Measurements from ENCODE around the gene KRTAP20-1. TPM values are rescaled to one million over a fixed set of nuclear protein-coding genes. Genes with fewer than 3 reads are reported as not detected.

The KRTAP20-1 gene
- total RNA-seq, 1 experiment from 2014 or later = not detected

GRCh38 chr21:30638686-30639085, 22.5 kb downstream of the KRTAP20-1 start:
- BruUV-seq (replicated peaks) = no TSS peak
- ChIA-PET CTCF (no interaction called here), POLR2A (no interaction called here)
- no peaks in the 10 kb centered on the region for H3K4me1 Mint-ChIP-seq (ENCODE audit: low read depth, unreplicated experiment)
- no peaks in the 10 kb centered on the region for H3K9me3 Mint-ChIP-seq (ENCODE audit: unreplicated experiment)
- Histone ChIP-seq H3K4me1 (no peaks in the 10 kb centered on the region), H3K27me3 (replicated peaks; ENCODE audit: control insufficient read depth, insufficient read depth, low read length) (no peaks in the 10 kb centered on the region), H3K9me3 (no peaks in the 10 kb centered on the region), H3K36me3 (ENCODE audit: control insufficient read depth, insufficient read depth, low read length) (no peaks in the 10 kb centered on the region), H3K4me3 (ENCODE audit: low read depth, low read length) (no peak overlapping the region)
- no peak overlapping the region for H3K27ac Mint-ChIP-seq (ENCODE audit: unreplicated experiment)
- TF ChIP-seq CTCF (IDR thresholded peaks at IDR 0.05; ENCODE audit: insufficient read depth in 1 of 2, low read depth in 1 of 2, low read length in 1 of 2, severe bottlenecking in 1 of 2, unreplicated experiment in 1 of 2) = no peak
- no peak for DNase-seq
- H3K4me3 Mint-ChIP-seq (ENCODE audit: unreplicated experiment) = no peak overlapping the region
- no peaks in the 10 kb centered on the region for H3K27me3 Mint-ChIP-seq (ENCODE audit: insufficient read depth, unreplicated experiment)
- no peaks in the 10 kb centered on the region for H3K36me3 Mint-ChIP-seq (ENCODE audit: insufficient read depth, unreplicated experiment)
- intact Hi-C loops (cut with micrococcal nuclease; ENCODE audit: unreplicated experiment) = no loop called here

GRCh38 chr21:30642564-30642963, 26.3 kb downstream of the KRTAP20-1 start, which contains the start of gene KRTAP20-3:
Gene KRTAP20-3, plus strand, starts transcription at chr21:30642864.
- Histone ChIP-seq H3K4me1 (no peaks in the 10 kb centered on the region), H3K27me3 (replicated peaks; ENCODE audit: control insufficient read depth, insufficient read depth, low read length) (no peaks in the 10 kb centered on the region), H3K9me3 (no peaks in the 10 kb centered on the region), H3K36me3 (ENCODE audit: control insufficient read depth, insufficient read depth, low read length) (no peaks in the 10 kb centered on the region), H3K4me3 (ENCODE audit: low read depth, low read length) (no peak within 1 kb of the TSS)
- no peaks in the 10 kb centered on the region for H3K4me1 Mint-ChIP-seq (ENCODE audit: low read depth, unreplicated experiment)
- no peaks in the 10 kb centered on the region for H3K9me3 Mint-ChIP-seq (ENCODE audit: unreplicated experiment)
- intact Hi-C loops (cut with micrococcal nuclease; ENCODE audit: unreplicated experiment) = no loop called here
- ChIA-PET CTCF (no interaction called here), POLR2A (no interaction called here)
- no peak within 1 kb of the TSS for H3K4me3 Mint-ChIP-seq (ENCODE audit: unreplicated experiment)
- DNase-seq = no peak
- H3K27me3 Mint-ChIP-seq (ENCODE audit: insufficient read depth, unreplicated experiment) = no peaks in the 10 kb centered on the region
- no peaks in the 10 kb centered on the region for H3K36me3 Mint-ChIP-seq (ENCODE audit: insufficient read depth, unreplicated experiment)
- H3K27ac Mint-ChIP-seq (ENCODE audit: unreplicated experiment) = no peak within 1 kb of the TSS
- TF ChIP-seq CTCF (IDR thresholded peaks at IDR 0.05; ENCODE audit: insufficient read depth in 1 of 2, low read depth in 1 of 2, low read length in 1 of 2, severe bottlenecking in 1 of 2, unreplicated experiment in 1 of 2) = no peak
- no TSS peak for BruUV-seq (replicated peaks)

- Histone ChIP-seq H3K36me3 (ENCODE audit: control insufficient read depth, insufficient read depth, low read length) (no peaks in the 10 kb centered on the region), H3K9me3 (no peaks in the 10 kb centered on the region), H3K27me3 (replicated peaks; ENCODE audit: control insufficient read depth, insufficient read depth, low read length) (no peaks in the 10 kb centered on the region), H3K4me3 (ENCODE audit: low read depth, low read length) (no peak overlapping the region), H3K4me1 (no peaks in the 10 kb centered on the region)
- Mint-ChIP-seq H3K27ac (ENCODE audit: unreplicated experiment) (no peak overlapping the region), H3K9me3 (ENCODE audit: unreplicated experiment) (no peaks in the 10 kb centered on the region), H3K4me3 (ENCODE audit: unreplicated experiment) (no peak overlapping the region), H3K4me1 (ENCODE audit: low read depth, unreplicated experiment) (no peaks in the 10 kb centered on the region), H3K27me3 (ENCODE audit: insufficient read depth, unreplicated experiment) (peaks cover 8% of the 10 kb centered on the region), H3K36me3 (ENCODE audit: insufficient read depth, unreplicated experiment) (no peaks in the 10 kb centered on the region)
- no TSS peak for BruUV-seq (replicated peaks)
- ChIA-PET POLR2A (no interaction called here), CTCF (no interaction called here)
- no peak for DNase-seq
- TF ChIP-seq CTCF (IDR thresholded peaks at IDR 0.05; ENCODE audit: insufficient read depth in 1 of 2, low read depth in 1 of 2, low read length in 1 of 2, severe bottlenecking in 1 of 2, unreplicated experiment in 1 of 2) = no peak
- intact Hi-C loops (cut with micrococcal nuclease; ENCODE audit: unreplicated experiment) = no loop called here
Measured at GRCh38 chr21:30646904-30647414, 30.7 kb downstream of the KRTAP20-1 start.
